IMR-90 (cell line): ENCODE results near the gene SERPINB1. TPM values are rescaled to one million over a fixed set of nuclear protein-coding genes. Genes with fewer than 3 reads are reported as not detected.
A peak's percentile ranks its signal among the peaks of the same experiment; 100 is the strongest.

Source experiments
- ATAC-seq: fragments of 200-7000 bp; cut with Tn5 transposase; 2 replicates; pipeline ENCODE4 v1.9.1; 2020; ENCODE audit warnings: low read depth, mild to moderate bottlenecking, moderate library complexity
- BruUV-seq: library from RNA; stranded (reverse); fragments of 400-500 nt; replicated peaks from 2 replicates; lab custom pipeline; 2021; lab: Mats Ljungman, UMichigan
- CTCF ChIA-PET: fragments of 300-600 bp; formaldehyde crosslinking; extraction: SDS; loops from one replicate; lab custom pipeline; 2021; ENCODE audit warnings: antibody characterized with exemption; lab: Yijun Ruan, JAX
- POLR2A ChIA-PET: fragments of 300-600 bp; sonication (Branson Sonifier 250); formaldehyde crosslinking; loops from one replicate; lab custom pipeline; 2022; ENCODE audit warnings: antibody characterized with exemption; ENCODE audit not compliant: unreplicated experiment; lab: Charles Lee
- DNase-seq: peaks from one replicate; pipeline ENCODE4 v3.0.0; 2013
- H2AFZ ChIP-seq: replicated peaks from 2 replicates; pipeline ENCODE3; 2013; ENCODE audit warnings: low read length, mild to moderate bottlenecking; ENCODE audit not compliant: poor library complexity
- H2AK5ac ChIP-seq: 2 replicates; pipeline ENCODE4 v1.6.1; 2013; ENCODE audit warnings: low read depth, low read length, inconsistent platforms
- H2AK9ac ChIP-seq: replicated peaks from 2 replicates; pipeline ENCODE3; 2013; ENCODE audit warnings: mild to moderate bottlenecking, low read depth, low read length, moderate library complexity; ENCODE audit not compliant: poor library complexity
- H2BK120ac ChIP-seq: 2 replicates; pipeline ENCODE4 v1.6.1; 2013; ENCODE audit warnings: low read depth, low read length, inconsistent platforms
- H2BK15ac ChIP-seq: 3 replicates; pipeline ENCODE4 v1.6.1; 2013; ENCODE audit warnings: low read depth, low read length, inconsistent platforms
- H2BK20ac ChIP-seq: 2 replicates; pipeline ENCODE4 v1.6.1; 2013; ENCODE audit warnings: low read depth, mild to moderate bottlenecking, inconsistent platforms, low read length, moderate library complexity
- H2BK5ac ChIP-seq: 2 replicates; pipeline ENCODE4 v1.6.1; 2013; ENCODE audit warnings: mild to moderate bottlenecking, low read depth, low read length, inconsistent platforms; ENCODE audit not compliant: poor library complexity, severe bottlenecking
- H3K14ac ChIP-seq: replicated peaks from 2 replicates; pipeline ENCODE4 v1.6.1; 2013; ENCODE audit warnings: low read depth, low read length, inconsistent platforms
- H3K18ac ChIP-seq: 2 replicates; pipeline ENCODE4 v1.6.1; 2013; ENCODE audit warnings: low read depth, low read length, control low read depth
- H3K23ac ChIP-seq: 2 replicates; pipeline ENCODE4 v1.6.1; 2013; ENCODE audit warnings: low read depth, low read length, inconsistent platforms
- H3K27ac ChIP-seq: 2 replicates; pipeline ENCODE4 v1.5.1; 2013; ENCODE audit warnings: mild to moderate bottlenecking, control low read depth, low read length; ENCODE audit not compliant: insufficient read depth
- H3K27me3 ChIP-seq: 2 replicates; pipeline ENCODE4 v1.6.1; 2013; ENCODE audit warnings: low read length; ENCODE audit not compliant: control insufficient read depth, insufficient read depth
- H3K36me3 ChIP-seq: 2 replicates; pipeline ENCODE4 v1.6.1; 2013; ENCODE audit warnings: low read length, mixed read lengths; ENCODE audit not compliant: control insufficient read depth, insufficient read depth
- H3K4ac ChIP-seq: 2 replicates; pipeline ENCODE4 v1.6.1; 2013; ENCODE audit warnings: low read depth, low read length, inconsistent platforms
- H3K4me1 ChIP-seq: 2 replicates; pipeline ENCODE4 v1.6.1; 2013; ENCODE audit warnings: low read length, mixed read lengths; ENCODE audit not compliant: control insufficient read depth, insufficient read depth
- H3K4me2 ChIP-seq: 2 replicates; pipeline ENCODE4 v1.6.1; 2013; ENCODE audit warnings: low read depth, mild to moderate bottlenecking, control low read depth, low read length, moderate library complexity
- H3K4me3 ChIP-seq: 2 replicates; pipeline ENCODE4 v1.5.1; 2013; ENCODE audit warnings: low read depth, mild to moderate bottlenecking, control low read depth, low read length, moderate library complexity; ENCODE audit not compliant: insufficient read depth
- H3K56ac ChIP-seq: 2 replicates; pipeline ENCODE4 v1.6.1; 2013; ENCODE audit warnings: low read length, inconsistent platforms; ENCODE audit not compliant: insufficient read depth; ENCODE audit errors: extremely low read depth
- H3K79me1 ChIP-seq, 2 experiments: 2 replicates each; pipeline ENCODE4 v1.6.1; 2013; ENCODE audit warnings: low read length in 2 of 2, inconsistent platforms in 1 of 2, low read depth in 1 of 2
- H3K9ac ChIP-seq: 2 replicates; pipeline ENCODE4 v1.6.1; 2013; ENCODE audit warnings: low read depth, low read length, control low read depth
- H3K9me1 ChIP-seq: 2 replicates; pipeline ENCODE4 v1.6.1; 2013; ENCODE audit warnings: low read length, inconsistent platforms; ENCODE audit not compliant: insufficient read depth
- H3K9me3 ChIP-seq: 2 replicates; pipeline ENCODE4 v1.6.1; 2013; ENCODE audit warnings: low read length; ENCODE audit not compliant: control insufficient read depth, insufficient read depth
- H4K20me1 ChIP-seq: 2 replicates; pipeline ENCODE4 v1.6.1; 2013; ENCODE audit warnings: low read length, inconsistent platforms; ENCODE audit not compliant: insufficient read depth
- H4K5ac ChIP-seq: 2 replicates; pipeline ENCODE4 v1.6.1; 2013; ENCODE audit warnings: mild to moderate bottlenecking, low read depth, low read length, control low read depth
- H4K8ac ChIP-seq, 2 experiments: 2 replicates each; pipeline ENCODE4 v1.6.1; 2013; ENCODE audit warnings: low read depth in 2 of 2, low read length in 2 of 2, control low read depth in 1 of 2, inconsistent platforms in 1 of 2
- H4K91ac ChIP-seq: 2 replicates; pipeline ENCODE4 v1.6.1; 2013; ENCODE audit warnings: low read depth, low read length, inconsistent platforms; ENCODE audit not compliant: insufficient read depth
- CEBPB ChIP-seq: IDR thresholded peaks from 2 replicates; pipeline ENCODE4 v1.6.1; 2012; ENCODE audit warnings: low read depth, low read length, improper control_type of control experiment
- CHD1 ChIP-seq: IDR thresholded peaks from 2 replicates; pipeline ENCODE4 v1.6.1; 2012; ENCODE audit warnings: low read depth, low read length, improper control_type of control experiment
- MAFK ChIP-seq: IDR thresholded peaks from 2 replicates; pipeline ENCODE4 v1.6.1; 2012; ENCODE audit warnings: low read depth, low read length, improper control_type of control experiment
- POLR2A ChIP-seq: IDR thresholded peaks from 2 replicates; pipeline ENCODE4 v1.6.1; 2012; ENCODE audit warnings: mild to moderate bottlenecking, low read depth, low read length
- SMC3 ChIP-seq: fragments of 150-350 bp; IDR thresholded peaks from 2 replicates; pipeline ENCODE4 v1.6.1; 2016; ENCODE audit warnings: low read depth, mild to moderate bottlenecking, antibody characterized with exemption, low read length, moderate library complexity
- dilution Hi-C: fragments of 300-500 bp; cut with HindIII; formaldehyde crosslinking; loops from one replicate; pipeline ENCODE4 v1.14.3; 2018; ENCODE audit warnings: low sequenced_read_pairs; ENCODE audit not compliant: unreplicated experiment
- in situ Hi-C: fragments of 300-500 bp; cut with MboI; formaldehyde crosslinking; loops from 3 replicates; pipeline ENCODE4 v1.14.3; 2019; ENCODE audit warnings: low sequenced_read_pairs, inconsistent platforms, mixed read lengths
- intact Hi-C: fragments of 100-400 bp; cut with micrococcal nuclease; formaldehyde crosslinking; loops from 2 replicates; pipeline ENCODE4 v1.10.0; 2022
- polyA plus RNA-seq, 3 experiments: library from polyadenylated mRNA; depleted of rRNA; stranded (reverse); fragments of >200 nt; gene quantifications; 2 replicates each; pipeline ENCODE4 v1.2.3, GENCODE V29; 2012; ENCODE audit warnings: low replicate concordance in 1 of 3
- total RNA-seq: library from RNA; depleted of rRNA; stranded (reverse); fragments of >200 nt; gene quantifications from 2 replicates; pipeline ENCODE4 v1.2.3, GENCODE V29; 2012

The SERPINB1 gene
- total and polyA plus RNA-seq, 2 of the 4 experiments (the other 2 are of a cell fraction) = 6.1 to 9.1 TPM

GRCh38 chr6:2834262-2834661, 7.4 kb downstream of the SERPINB1 start:
- peaks cover 8 to 13% of the 10 kb centered on the region in 2 experiments; a peak in 3 of 4 replicates for H3K79me1 ChIP-seq
- H3K4me1 ChIP-seq = no peaks in the 10 kb centered on the region
- in situ Hi-C loops (no loop called here), dilution Hi-C loops (no loop called here), intact Hi-C loops (no loop called here)
- no peak overlapping the region for H3K14ac ChIP-seq
- H3K4me3 ChIP-seq = no peak overlapping the region
- H3K18ac ChIP-seq = no peak overlapping the region
- H3K56ac ChIP-seq = no peak overlapping the region
- no peaks in the 10 kb centered on the region for H4K20me1 ChIP-seq
- no peak overlapping the region for H2AK5ac ChIP-seq
- H3K4ac ChIP-seq = no peak overlapping the region
- H3K9ac ChIP-seq = no peak overlapping the region
- H4K5ac ChIP-seq = no peak overlapping the region
- peak overlapping the region; percentile 65 for H2BK5ac ChIP-seq
- no peak overlapping the region for H4K91ac ChIP-seq
- no TSS peak for BruUV-seq
- no peak overlapping the region for H2AFZ ChIP-seq
- H2AK9ac ChIP-seq = no peak overlapping the region
- CTCF ChIA-PET = interaction anchor here (1.3 to 1.4 kb wide), 2 partner anchors 13 to 43 kb away, joined by 3 to 4 read pairs; no protein-coding TSS in a partner anchor
- no peak for TF ChIP-seq MAFK
- TF ChIP-seq POLR2A = no peak
- no peak for TF ChIP-seq SMC3
- no peak for TF ChIP-seq CHD1
- no peak for TF ChIP-seq CEBPB
- no peak overlapping the region for H3K27ac ChIP-seq
- H3K4me2 ChIP-seq = no peak overlapping the region
- H3K36me3 ChIP-seq = peaks cover 12% of the 10 kb centered on the region
- peaks cover 3% of the 10 kb centered on the region for H3K9me1 ChIP-seq
- H3K9me3 ChIP-seq = no peaks in the 10 kb centered on the region
- no peak overlapping the region for H4K8ac ChIP-seq
- no peak overlapping the region for H2BK20ac ChIP-seq
- H3K27me3 ChIP-seq = no peaks in the 10 kb centered on the region
- POLR2A ChIA-PET = no interaction called here
- no peak overlapping the region for H2BK15ac ChIP-seq
- no peak for DNase-seq
- H3K23ac ChIP-seq = no peak overlapping the region
- ATAC-seq = no peak
- no peak overlapping the region for H2BK120ac ChIP-seq
